Right lobe of liver (tissue), 6 donors: ENCODE measurements around the gene TEX22. TPM values are rescaled to one million over a fixed set of nuclear protein-coding genes. Genes with fewer than 3 reads are reported as not detected.
A peak's percentile ranks its signal among the peaks of the same experiment; 100 is the strongest.

ENCODE experiments used
- ATAC-seq, 4 donors: fragments of 200-7000 bp; cut with Tn5 transposase; one replicate each; pipeline ENCODE4 v1.9.1; 2020; ENCODE audit warnings: mild to moderate bottlenecking in 4 of 4, moderate library complexity in 4 of 4
- DNase-seq, 3 donors: peaks; one replicate each; pipeline ENCODE4 v3.0.0-alpha.2; 2020
- H3K27ac ChIP-seq, 3 donors: fragments of 200-600 bp; one replicate each; pipeline ENCODE4 v1.8.0; 2022
- H3K27me3 ChIP-seq, 2 donors: fragments of 200-600 bp; one replicate each; pipeline ENCODE4 v1.8.0; 2022
- H3K36me3 ChIP-seq, 4 donors: fragments of 200-600 bp; sonication (generic) in 1 of 4; one replicate each; pipeline versions ENCODE4 v1.5.1 to v1.8.0; 2017 to 2022; ENCODE audit warnings: control low read depth in 1 of 4
- H3K4me1 ChIP-seq, 4 donors: fragments of 200-600 bp; sonication (generic) in 1 of 4; one replicate each; pipeline versions ENCODE4 v1.5.1 to v1.8.0; 2017 to 2022; ENCODE audit warnings: control low read depth in 1 of 4
- H3K4me3 ChIP-seq, 3 donors: fragments of 200-600 bp; one replicate each; pipeline ENCODE4 v1.8.0; 2022
- H3K9me3 ChIP-seq, 4 donors: fragments of 200-600 bp; sonication (generic) in 1 of 4; one replicate each; pipeline versions ENCODE4 v1.5.1 to v1.8.0; 2017 to 2022; ENCODE audit warnings: control low read depth in 1 of 4
- CTCF ChIP-seq, 4 donors: fragments of 200-600 bp in 3 of 4; fragments of 450-650 bp in 1 of 4; IDR thresholded peaks; one replicate each; pipeline versions ENCODE4 v1.5.1 to v1.8.0; 2016 to 2022; ENCODE audit warnings: antibody characterized with exemption in 4 of 4, mild to moderate bottlenecking in 2 of 4
- POLR2A ChIP-seq: fragments of 450-650 bp; IDR thresholded peaks from one replicate; pipeline ENCODE4 v1.6.1; 2017; ENCODE audit warnings: antibody characterized with exemption, mild to moderate bottlenecking
- WGBS: methylation state at CpG from one replicate; pipeline ENCODE4 v1.1.6; 2018; ENCODE audit warnings: low coverage, low lambda C conversion rate; ENCODE audit not compliant: insufficient coverage; ENCODE audit errors: missing lambda C conversion rate; 5-methylcytosine and 5-hydroxymethylcytosine counted together
- intact Hi-C, 2 donors: fragments of 100-400 bp; cut with DNase I; formaldehyde crosslinking; loops; one replicate each; pipeline versions ENCODE4 v1.11.2 to v1.14.1; 2022
- total RNA-seq, 6 experiments: library from RNA; depleted of rRNA in 2 of 6; stranded (reverse); fragments of >200 nt in 2 of 6; fragmentation: NEBNext Ultra II Directional in 3 of 6; extraction: Animal tissue kit (Norgen Biotek cat#: 25700) in 3 of 6; gene quantifications; one replicate each; pipeline versions ENCODE4 v1.1.0 to v1.2.4, GENCODE V29; 2016 to 2023
- donor health status: DM: no; HTN: yes; CAD: no.
- donor health status: DM: no; HTN: no; CAD: no.
- donor health status: DM: no; HTN: no; CAD: no.
- donor health status: DM: no; HTN: yes; CAD: no.
- donor health status: DM: no; HTN: yes; CAD: no.

TEX22 gene
- total RNA-seq, 6 experiments from 2014 or later, result 0.07 to 0.44 (median 0.35) TPM; not detected in 3

- no peaks in the 10 kb centered on the region for H3K9me3 ChIP-seq
- H3K36me3 ChIP-seq, result no peaks in the 10 kb centered on the region
- TF ChIP-seq CTCF (IDR thresholded peaks at IDR 0.05) (no peak), POLR2A (no peak)
- ATAC-seq (peak in 1 of 4 donors; percentile 10), DNase-seq (no peak)
- H3K27me3 ChIP-seq, result no peaks in the 10 kb centered on the region
- WGBS, result 66% methylated on average over 9 of the region's 9 CpGs
- intact Hi-C loops, result no loop called here
- peaks cover 0 to 33% (median 15%) of the 10 kb centered on the region in 4 donors for H3K4me1 ChIP-seq
- no peak overlapping the region for H3K4me3 ChIP-seq
- peak overlapping the region in 2 of 3 donors; percentile 77 to 87 for H3K27ac ChIP-seq
Observed at GRCh38 chr14:105430565-105430964, 32.2 kb downstream of the TEX22 start.

GRCh38 chr14:105431256-105431655 is 32.9 kb downstream of the TEX22 start:
- Histone ChIP-seq H3K4me1 (peaks cover 0 to 33% (median 15%) of the 10 kb centered on the region in 4 donors), H3K4me3 (no peak overlapping the region), H3K27me3 (no peaks in the 10 kb centered on the region), H3K9me3 (no peaks in the 10 kb centered on the region), H3K36me3 (no peaks in the 10 kb centered on the region), H3K27ac (peak overlapping the region; percentile 20 to 87 (median 77))
- TF ChIP-seq POLR2A, result no peak
- TF ChIP-seq CTCF (IDR thresholded peaks at IDR 0.05), result no peak
- ATAC-seq, result no peak
- WGBS, result 64% methylated on average over 1 of the region's 1 CpG
- intact Hi-C loops, result no loop called here
- no peak for DNase-seq

- DNase-seq, result peak in 1 of 3 donors; percentile 51
- ATAC-seq, result peak; percentile 27 to 71 (median 52)
- H3K4me3 ChIP-seq, result no peak overlapping the region
- TF ChIP-seq CTCF (IDR thresholded peaks at IDR 0.05) (no peak), POLR2A (no peak)
- peak overlapping the region in 2 of 3 donors; percentile 26 to 87 for H3K27ac ChIP-seq
- intact Hi-C loops, result no loop called here
- H3K4me1 ChIP-seq, result peaks cover 0 to 33% (median 15%) of the 10 kb centered on the region in 4 donors
- H3K36me3 ChIP-seq, result no peaks in the 10 kb centered on the region
- WGBS, result 59% methylated on average over 9 of the region's 12 CpGs
- no peaks in the 10 kb centered on the region for H3K9me3 ChIP-seq
- H3K27me3 ChIP-seq, result no peaks in the 10 kb centered on the region
Observed at GRCh38 chr14:105432657-105433056, 34.3 kb downstream of the TEX22 start.

- Histone ChIP-seq H3K27me3 (no peaks in the 10 kb centered on the region), H3K4me1 (peaks cover 0 to 33% (median 15%) of the 10 kb centered on the region in 4 donors), H3K27ac (peak overlapping the region in 2 of 3 donors; percentile 26 to 87), H3K4me3 (no peak overlapping the region), H3K36me3 (no peaks in the 10 kb centered on the region), H3K9me3 (no peaks in the 10 kb centered on the region)
- DNase-seq (peak in 1 of 3 donors; percentile 68), ATAC-seq (peak; percentile 26 to 56 (median 36))
- WGBS, result 33% methylated on average over 1 of the region's 17 CpGs
- intact Hi-C loops, result no loop called here
- TF ChIP-seq CTCF (IDR thresholded peaks at IDR 0.05) (no peak), POLR2A (no peak)
Observed at GRCh38 chr14:105433161-105433605, 34.8 kb downstream of the TEX22 start.
